HL-60 (cell line): ENCODE data around the gene CST4.

Source experiments
- CTCF ChIP-seq: IDR thresholded peaks from one replicate; pipeline ENCODE4 v1.5.1; 2011; ENCODE audit warnings: low read length, control low read depth, inconsistent platforms; ENCODE audit not compliant: insufficient read depth
- GABPA ChIP-seq: IDR thresholded peaks from 2 replicates; pipeline ENCODE4 v1.6.1; 2012; ENCODE audit warnings: low read depth
- POLR2AphosphoS5 ChIP-seq: IDR thresholded peaks from 2 replicates; pipeline ENCODE4 v1.6.1; 2012; ENCODE audit warnings: low read depth
- SPI1 ChIP-seq: IDR thresholded peaks from 2 replicates; pipeline ENCODE4 v1.6.1; 2012; ENCODE audit warnings: low read depth, mild to moderate bottlenecking, borderline replicate concordance
- TF ChIP-seq, protein P1 (sequence below): IDR thresholded peaks from 2 replicates; pipeline ENCODE4 v1.6.1; 2012; ENCODE audit warnings: low read depth; ENCODE audit not compliant: insufficient replicate concordance

DNA sequence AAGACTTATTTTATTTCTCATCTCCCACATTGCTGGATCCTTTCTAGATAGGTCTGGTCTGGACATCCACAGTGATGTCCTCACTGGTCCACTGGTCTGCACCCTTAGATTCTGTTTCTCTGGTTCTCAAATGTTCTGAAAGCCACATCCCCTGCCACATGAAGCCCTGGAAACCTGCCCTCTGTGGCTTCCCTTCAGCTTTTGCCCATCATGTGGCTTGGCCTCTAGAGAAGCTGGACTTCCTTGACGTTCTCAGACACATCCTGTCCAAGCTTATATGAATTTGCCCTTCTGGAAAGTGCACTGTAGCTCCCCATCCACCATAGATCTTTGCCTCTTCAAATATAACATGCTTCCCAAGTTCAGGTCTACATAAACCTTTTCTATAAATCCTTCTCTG, 18.5 kb downstream of the CST4 start:
- TF ChIP-seq CTCF, result no peak
- TF ChIP-seq, protein P1, sequence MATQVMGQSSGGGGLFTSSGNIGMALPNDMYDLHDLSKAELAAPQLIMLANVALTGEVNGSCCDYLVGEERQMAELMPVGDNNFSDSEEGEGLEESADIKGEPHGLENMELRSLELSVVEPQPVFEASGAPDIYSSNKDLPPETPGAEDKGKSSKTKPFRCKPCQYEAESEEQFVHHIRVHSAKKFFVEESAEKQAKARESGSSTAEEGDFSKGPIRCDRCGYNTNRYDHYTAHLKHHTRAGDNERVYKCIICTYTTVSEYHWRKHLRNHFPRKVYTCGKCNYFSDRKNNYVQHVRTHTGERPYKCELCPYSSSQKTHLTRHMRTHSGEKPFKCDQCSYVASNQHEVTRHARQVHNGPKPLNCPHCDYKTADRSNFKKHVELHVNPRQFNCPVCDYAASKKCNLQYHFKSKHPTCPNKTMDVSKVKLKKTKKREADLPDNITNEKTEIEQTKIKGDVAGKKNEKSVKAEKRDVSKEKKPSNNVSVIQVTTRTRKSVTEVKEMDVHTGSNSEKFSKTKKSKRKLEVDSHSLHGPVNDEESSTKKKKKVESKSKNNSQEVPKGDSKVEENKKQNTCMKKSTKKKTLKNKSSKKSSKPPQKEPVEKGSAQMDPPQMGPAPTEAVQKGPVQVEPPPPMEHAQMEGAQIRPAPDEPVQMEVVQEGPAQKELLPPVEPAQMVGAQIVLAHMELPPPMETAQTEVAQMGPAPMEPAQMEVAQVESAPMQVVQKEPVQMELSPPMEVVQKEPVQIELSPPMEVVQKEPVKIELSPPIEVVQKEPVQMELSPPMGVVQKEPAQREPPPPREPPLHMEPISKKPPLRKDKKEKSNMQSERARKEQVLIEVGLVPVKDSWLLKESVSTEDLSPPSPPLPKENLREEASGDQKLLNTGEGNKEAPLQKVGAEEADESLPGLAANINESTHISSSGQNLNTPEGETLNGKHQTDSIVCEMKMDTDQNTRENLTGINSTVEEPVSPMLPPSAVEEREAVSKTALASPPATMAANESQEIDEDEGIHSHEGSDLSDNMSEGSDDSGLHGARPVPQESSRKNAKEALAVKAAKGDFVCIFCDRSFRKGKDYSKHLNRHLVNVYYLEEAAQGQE, result no peak
- TF ChIP-seq POLR2AphosphoS5, result no peak
- no peak for TF ChIP-seq GABPA
- TF ChIP-seq SPI1, result no peak
